CD4-positive, alpha-beta T cell (primary cell): ENCODE measurements around the gene SVIL. TPM values are rescaled to one million over a fixed set of nuclear protein-coding genes. Genes with fewer than 3 reads are reported as not detected.
"Not testable (repeated sequence)": the region's sequence is repeated elsewhere in the genome, so short reads cannot be mapped to it uniquely, and the experiment has no call there.

Experiments
- ATAC-seq: fragments of 200-7000 bp; cut with Tn5 transposase; one replicate; pipeline ENCODE4 v1.10.0; 2022; ENCODE audit warnings: mild to moderate bottlenecking; ENCODE audit not compliant: poor library complexity
- CTCF ChIA-PET: fragments of 350-600 bp; sonication (Branson Sonifier 250); formaldehyde crosslinking; loops from one replicate; lab custom pipeline; 2021; ENCODE audit warnings: antibody characterized with exemption, inconsistent platforms; lab: Charles Lee
- POLR2A ChIA-PET: fragments of 350-600 bp; sonication (Branson Sonifier 250); formaldehyde crosslinking; loops from one replicate; lab custom pipeline; 2021; ENCODE audit warnings: antibody characterized with exemption, inconsistent platforms; lab: Charles Lee
- DNase-seq, 14 experiments: peaks; one replicate each; pipeline ENCODE4 v3.0.0-alpha.2; 2013 to 2020; ENCODE audit warnings: mixed read lengths in 2 of 14
- H3K27ac ChIP-seq, 2 donors: one replicate each; pipeline versions ENCODE4 v1.5.1 to v1.7.0; 2013; ENCODE audit warnings: low read length in 2 of 2, low read depth in 1 of 2, mild to moderate bottlenecking in 1 of 2
- H3K27me3 ChIP-seq, 2 experiments: 1 replicate in 1 of 2; 2 replicates in 1 of 2; pipeline versions ENCODE4 v1.6.1 to v1.7.0; 2013; ENCODE audit warnings: low read length in 2 of 2, control low read depth in 1 of 2, mild to moderate bottlenecking in 1 of 2, moderate library complexity in 1 of 2; ENCODE audit not compliant: insufficient read depth in 2 of 2, control insufficient read depth in 1 of 2
- H3K36me3 ChIP-seq: one replicate; pipeline ENCODE4 v1.6.1; 2013; ENCODE audit warnings: low read length, control low read depth; ENCODE audit not compliant: insufficient read depth
- H3K4me1 ChIP-seq: one replicate; pipeline ENCODE4 v1.6.1; 2013; ENCODE audit warnings: low read length, control low read depth; ENCODE audit not compliant: insufficient read depth
- H3K4me3 ChIP-seq: one replicate; pipeline ENCODE4 v1.5.1; 2013; ENCODE audit warnings: mild to moderate bottlenecking, low read length, moderate library complexity
- H3K9me3 ChIP-seq, 2 experiments: 1 replicate in 1 of 2; 2 replicates in 1 of 2; pipeline versions ENCODE4 v1.6.1 to v1.7.0; 2013; ENCODE audit warnings: low read length in 2 of 2, mild to moderate bottlenecking in 2 of 2, control low read depth in 1 of 2, moderate library complexity in 1 of 2; ENCODE audit not compliant: control insufficient read depth in 1 of 2, insufficient read depth in 1 of 2
- H3K27ac Mint-ChIP-seq: one replicate; pipeline ENCODE4 v1.8.0; 2020; ENCODE audit warnings: mixed read lengths
- H3K27me3 Mint-ChIP-seq: one replicate; pipeline ENCODE4 v1.8.0; 2021; ENCODE audit warnings: mixed read lengths
- H3K36me3 Mint-ChIP-seq: one replicate; pipeline ENCODE4 v1.8.0; 2021; ENCODE audit warnings: low read depth, mixed read lengths
- H3K4me1 Mint-ChIP-seq: one replicate; pipeline ENCODE4 v1.8.0; 2021; ENCODE audit warnings: low read depth, mixed read lengths
- H3K4me3 Mint-ChIP-seq: one replicate; pipeline ENCODE4 v1.8.0; 2020; ENCODE audit warnings: mild to moderate bottlenecking, mixed read lengths
- H3K9me3 Mint-ChIP-seq: one replicate; pipeline ENCODE4 v1.8.0; 2020; ENCODE audit warnings: mixed read lengths
- CTCF ChIP-seq: fragments of 200-600 bp; IDR thresholded peaks from one replicate; pipeline ENCODE4 v1.8.0; 2022; ENCODE audit warnings: antibody characterized with exemption, mild to moderate bottlenecking
- intact Hi-C, 2 experiments: fragments of 100-400 bp; cut with DNase I in 1 of 2; cut with micrococcal nuclease in 1 of 2; formaldehyde crosslinking; loops; one replicate each; pipeline versions ENCODE4 v1.15.1 to v1.9.0; 2023 to 2025; cut with DNase I, micrococcal nuclease
- total RNA-seq, 174 experiments: library from RNA in 2 of 174; stranded (reverse) in 2 of 174; gene quantifications; one replicate each; pipeline ENCODE4 v1.2.3 and lab custom pipeline; 2021 to 2026

Gene SVIL
- total RNA-seq, 2 experiments from 2014 or later: 38.5 to 40.3 TPM

- Histone ChIP-seq H3K27ac (no peak overlapping the region), H3K9me3 (no peaks in the 10 kb centered on the region), H3K4me3 (no peak overlapping the region), H3K4me1 (peaks cover 4% of the 10 kb centered on the region), H3K27me3 (no peaks in the 10 kb centered on the region), H3K36me3 (no peaks in the 10 kb centered on the region)
- ATAC-seq: no peak
- Mint-ChIP-seq H3K27ac (no peak overlapping the region), H3K4me3 (no peak overlapping the region), H3K4me1 (peaks cover 28% of the 10 kb centered on the region), H3K36me3 (no peaks in the 10 kb centered on the region), H3K27me3 (no peaks in the 10 kb centered on the region), H3K9me3 (no peaks in the 10 kb centered on the region)
- no peak for TF ChIP-seq CTCF
- DNase-seq: peak in 2 of 14 experiments; percentile 16 to 25
- ChIA-PET CTCF (no interaction called here), POLR2A (interaction anchor here (0.6 kb wide), 1 partner anchor 63 kb away, joined by 4 read pairs; no protein-coding TSS in a partner anchor)
- intact Hi-C loops: no loop called here
Observed at GRCh38 chr10:29627201-29628132, 7.3 kb downstream of the SVIL start.

- H3K27ac Mint-ChIP-seq: not testable (repeated sequence)
- POLR2A ChIA-PET: interaction anchor here (1.0 kb wide), 1 partner anchor 57 kb away, joined by 3 read pairs; no protein-coding TSS in a partner anchor
Observed at GRCh38 chr10:29624357-29624756, 10.4 kb downstream of the SVIL start.

GRCh38 chr10:29623797-29624196 lies 11.0 kb downstream of the SVIL start:
- POLR2A ChIA-PET: interaction anchor here (1.0 kb wide), 1 partner anchor 58 kb away, joined by 3 read pairs; no protein-coding TSS in a partner anchor
- no peaks in the 10 kb centered on the region for H3K4me1 ChIP-seq

More at GRCh38 chr10:29624357-29624756, 10.4 kb downstream of the SVIL start:
- H3K9me3 ChIP-seq, H3K27ac ChIP-seq, H3K4me3 ChIP-seq, DNase-seq, H3K27me3 ChIP-seq, intact Hi-C loops, H3K36me3 Mint-ChIP-seq, H3K4me3 Mint-ChIP-seq, H3K4me1 ChIP-seq, ATAC-seq, H3K9me3 Mint-ChIP-seq, H3K36me3 ChIP-seq, H3K27me3 Mint-ChIP-seq: not testable (repeated sequence)
- CTCF ChIA-PET: interaction anchor here (0.6 to 0.9 kb wide), 2 partner anchors 10 to 95 kb away, joined by 3 to 5 read pairs; no protein-coding TSS in a partner anchor
- peaks cover 26% of the 10 kb centered on the region for H3K4me1 Mint-ChIP-seq

More at GRCh38 chr10:29623797-29624196, 11.0 kb downstream of the SVIL start:
- Mint-ChIP-seq H3K27me3 (no peaks in the 10 kb centered on the region), H3K4me1 (peaks cover 20% of the 10 kb centered on the region), H3K27ac (no peak overlapping the region), H3K36me3 (no peaks in the 10 kb centered on the region), H3K9me3 (no peaks in the 10 kb centered on the region), H3K4me3 (no peak overlapping the region)
- H3K36me3 ChIP-seq: no peaks in the 10 kb centered on the region
- ATAC-seq: no peak
- CTCF ChIA-PET: interaction anchor here (0.6 kb wide), 1 partner anchor 94 kb away, joined by 3 read pairs; no protein-coding TSS in a partner anchor
- peak in 2 of 14 experiments; percentile 24 to 41 for DNase-seq
- H3K4me3 ChIP-seq: no peak overlapping the region
- intact Hi-C loops: no loop called here
- no peaks in the 10 kb centered on the region for H3K9me3 ChIP-seq
- H3K27ac ChIP-seq: no peak overlapping the region
- TF ChIP-seq CTCF: no peak
- H3K27me3 ChIP-seq: no peaks in the 10 kb centered on the region
